DLD1 (cell line): ENCODE measurements around the gene LIF.

Experiments
- in situ Hi-C: cut with HindIII; loops from 2 replicates; pipeline ENCODE4 v1.10.0; 2017; ENCODE audit warnings: low sequenced_read_pairs

Gene LIF

GRCh38 chr22:30245985-30246813 is at the start of gene LIF:
Gene LIF (minus strand): TSS chr22:30246759. CDS start chr22:30246695, 64 bp downstream.
- in situ Hi-C loops: no loop called here

GRCh38 chr22:30296324-30296723 is 49.8 kb upstream of the LIF start:
- in situ Hi-C loops: no loop called here

- in situ Hi-C loops: no loop called here
These were observed 49.0 kb upstream of the LIF start for GRCh38 chr22:30295576-30295975.

DNA sequence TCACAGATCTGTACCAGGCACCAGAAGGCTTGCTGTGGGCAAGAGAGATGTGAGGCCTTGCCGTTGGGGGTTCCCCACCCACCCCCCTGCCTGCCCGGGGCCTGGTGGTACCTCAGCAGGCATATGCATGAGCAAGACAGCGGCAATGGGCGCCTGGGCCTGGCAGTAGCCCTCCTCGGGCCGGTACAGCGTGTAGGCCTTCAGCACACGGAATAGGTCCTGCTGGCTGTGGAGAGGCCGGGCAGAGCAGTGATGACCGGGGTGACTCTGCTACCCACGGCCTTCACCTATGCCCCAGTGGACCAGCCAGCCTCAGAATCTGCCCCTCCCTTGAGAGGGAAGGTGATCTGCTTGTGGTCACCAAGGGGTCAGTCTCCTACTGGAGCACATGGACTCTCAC is 48.3 kb upstream of the LIF start:
- in situ Hi-C loops: no loop called here

- in situ Hi-C loops: no loop called here
These were observed 47.5 kb upstream of the LIF start for GRCh38 chr22:30294066-30294465.

- in situ Hi-C loops: no loop called here
These were observed 46.5 kb upstream of the LIF start for GRCh38 chr22:30293026-30293425.

- in situ Hi-C loops: no loop called here
These were observed 45.8 kb upstream of the LIF start for GRCh38 chr22:30292069-30292970.

DNA sequence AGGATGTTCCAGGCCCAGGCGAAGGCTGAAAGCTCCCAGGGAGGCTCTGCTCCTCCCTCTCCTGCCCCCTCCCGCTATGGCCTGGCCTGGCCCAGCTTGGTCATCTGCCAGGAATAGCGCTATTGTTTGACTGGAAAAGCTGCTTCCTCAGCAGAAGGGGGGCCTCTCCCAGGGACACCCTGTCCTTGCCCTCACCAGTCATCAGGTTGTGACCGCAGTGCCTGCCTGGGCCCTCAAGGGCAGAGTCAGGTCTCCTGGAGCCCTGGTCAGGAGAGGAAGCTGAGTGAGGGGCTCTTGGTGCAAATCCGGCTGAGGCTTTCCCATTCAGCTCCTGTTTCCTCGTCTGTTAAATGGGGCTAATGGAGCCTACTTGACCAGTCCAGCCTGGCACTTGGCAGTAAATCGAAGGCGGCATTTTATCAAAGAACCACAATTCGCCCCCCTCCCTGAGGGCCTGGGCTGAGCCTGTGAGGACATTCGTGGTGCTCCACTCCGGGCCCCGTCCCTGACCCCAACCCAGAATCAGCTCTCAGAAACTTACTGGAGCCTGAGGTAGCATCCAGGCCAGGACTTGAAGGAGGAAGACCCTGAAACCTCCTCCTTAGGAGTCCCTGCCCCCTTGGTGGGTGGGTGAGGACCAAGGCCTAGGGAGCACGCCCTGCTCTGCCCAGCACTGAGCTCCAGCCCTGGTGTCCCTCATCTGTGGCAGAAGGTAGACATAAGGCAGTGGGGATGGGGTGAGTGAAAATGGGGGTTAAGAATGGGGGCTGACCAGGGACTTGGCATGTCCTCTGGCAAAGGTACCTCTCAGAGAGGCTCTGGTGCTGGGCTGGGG is 44.7 kb upstream of the LIF start:
- in situ Hi-C loops: no loop called here

GRCh38 chr22:30290342-30291057 is 43.9 kb upstream of the LIF start:
- in situ Hi-C loops: no loop called here

DNA sequence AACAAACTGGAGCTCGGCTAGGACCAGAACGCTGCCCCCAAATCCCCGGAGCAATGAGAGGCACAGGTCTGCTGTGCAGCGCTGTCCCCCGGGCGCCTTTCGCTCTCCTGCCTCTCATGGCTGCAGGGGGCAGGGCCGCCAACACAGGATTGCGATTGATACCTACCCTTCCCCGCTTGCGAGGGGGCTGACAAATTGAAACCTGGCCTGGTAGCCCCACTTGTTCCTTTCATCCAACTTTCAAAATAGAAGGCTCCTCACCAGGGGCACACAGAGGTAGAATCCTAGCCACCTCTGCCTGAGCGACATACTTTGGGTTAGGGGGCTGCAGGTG is 43.4 kb upstream of the LIF start:
- in situ Hi-C loops: loop anchor here (10.0 kb wide), 1 partner anchor 95 kb away; the partner anchor contains the start of gene RNF215

DNA sequence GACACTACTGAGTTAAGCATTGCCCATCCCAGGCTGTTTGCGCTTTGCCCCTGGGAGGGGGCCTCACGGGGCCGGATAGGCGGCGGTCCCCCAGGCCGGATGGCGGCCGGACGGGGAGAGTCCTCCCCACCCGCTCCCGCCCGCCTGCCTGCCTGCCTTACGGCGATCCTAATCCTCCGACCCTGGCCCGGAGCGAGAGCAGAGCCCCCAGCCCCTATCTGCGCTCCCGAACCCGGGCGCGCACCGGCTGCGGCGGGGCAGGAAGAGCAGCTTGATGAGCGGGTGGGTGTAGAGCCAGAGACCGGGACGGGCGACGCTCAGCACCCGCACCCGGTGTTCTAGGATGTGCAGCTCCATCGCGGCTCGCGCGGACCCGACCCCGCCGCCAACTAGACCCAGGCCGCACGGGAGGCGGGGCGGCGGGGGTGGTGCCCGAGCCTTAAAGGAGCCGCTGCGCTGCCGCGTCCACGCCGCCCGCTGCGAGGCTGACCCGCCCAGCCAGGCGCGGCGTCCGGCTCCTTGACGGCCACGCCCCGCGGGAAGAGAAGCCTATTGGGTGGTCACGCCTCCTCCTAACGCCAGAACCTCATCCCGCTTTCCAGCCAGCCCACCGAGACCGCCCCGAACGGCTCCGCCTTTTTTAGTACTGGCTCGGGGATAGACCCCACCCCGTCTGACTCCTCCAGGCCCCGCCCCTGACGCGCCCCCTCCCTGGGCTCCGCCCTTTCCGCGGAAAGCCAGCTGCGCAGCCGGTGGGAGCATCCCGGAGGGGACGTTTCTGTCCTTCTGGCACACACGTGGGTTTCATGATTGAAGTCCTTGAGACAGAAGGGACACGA is 42.8 kb upstream of the LIF start, which contains the start of gene CASTOR1:
CASTOR1 (minus strand) TSS at position 365 of the 839 bp plus-strand sequence; CDS start at position 357, 8 bp downstream.
- in situ Hi-C loops: loop anchor here (10.0 kb wide), 1 partner anchor 95 kb away; the partner anchor contains the start of gene RNF215

GRCh38 chr22:30288419-30289140 is 42.0 kb upstream of the LIF start:
- in situ Hi-C loops: loop anchor here (10.0 kb wide), 1 partner anchor 96 kb away; the partner anchor contains the start of gene RNF215

DNA sequence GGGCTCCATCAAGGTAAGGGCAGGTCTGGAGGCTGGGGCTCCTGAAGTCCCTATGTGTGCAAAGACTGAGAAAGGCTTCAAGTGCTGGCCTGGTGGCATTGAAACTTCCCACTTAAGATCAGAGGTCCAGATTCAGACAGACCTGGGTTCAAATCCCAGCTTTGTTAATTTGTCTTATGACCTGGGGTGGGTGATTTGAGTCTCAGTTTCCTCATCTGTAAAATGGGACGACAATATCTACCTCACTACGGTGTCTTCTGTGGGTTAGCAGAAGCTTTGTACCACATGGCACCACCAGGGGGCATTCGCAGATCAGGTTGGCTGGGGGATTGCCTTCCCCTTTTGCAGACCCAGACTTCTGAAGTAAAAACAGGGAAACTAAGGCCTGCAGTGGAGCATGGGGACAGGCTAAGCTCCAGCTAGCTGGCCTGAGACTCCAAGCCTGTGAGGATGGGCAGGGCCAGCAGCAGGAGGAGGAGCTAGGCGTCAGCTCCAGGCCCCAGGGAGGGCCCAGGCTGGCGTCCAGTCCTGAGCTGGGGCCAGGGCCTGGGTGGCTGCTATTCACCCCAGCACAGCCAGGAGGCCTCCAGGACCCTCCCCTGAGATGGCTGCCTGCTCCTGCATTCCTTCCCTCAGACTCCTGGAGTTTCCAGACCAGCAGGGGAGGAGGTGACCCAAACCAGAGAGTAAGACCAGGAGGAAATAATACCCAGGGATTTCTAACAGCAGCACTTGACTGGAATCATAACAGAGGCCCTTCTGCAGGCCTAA is 41.3 kb upstream of the LIF start:
- in situ Hi-C loops: loop anchor here (10.0 kb wide), 1 partner anchor 97 kb away; the partner anchor contains the start of gene RNF215

DNA sequence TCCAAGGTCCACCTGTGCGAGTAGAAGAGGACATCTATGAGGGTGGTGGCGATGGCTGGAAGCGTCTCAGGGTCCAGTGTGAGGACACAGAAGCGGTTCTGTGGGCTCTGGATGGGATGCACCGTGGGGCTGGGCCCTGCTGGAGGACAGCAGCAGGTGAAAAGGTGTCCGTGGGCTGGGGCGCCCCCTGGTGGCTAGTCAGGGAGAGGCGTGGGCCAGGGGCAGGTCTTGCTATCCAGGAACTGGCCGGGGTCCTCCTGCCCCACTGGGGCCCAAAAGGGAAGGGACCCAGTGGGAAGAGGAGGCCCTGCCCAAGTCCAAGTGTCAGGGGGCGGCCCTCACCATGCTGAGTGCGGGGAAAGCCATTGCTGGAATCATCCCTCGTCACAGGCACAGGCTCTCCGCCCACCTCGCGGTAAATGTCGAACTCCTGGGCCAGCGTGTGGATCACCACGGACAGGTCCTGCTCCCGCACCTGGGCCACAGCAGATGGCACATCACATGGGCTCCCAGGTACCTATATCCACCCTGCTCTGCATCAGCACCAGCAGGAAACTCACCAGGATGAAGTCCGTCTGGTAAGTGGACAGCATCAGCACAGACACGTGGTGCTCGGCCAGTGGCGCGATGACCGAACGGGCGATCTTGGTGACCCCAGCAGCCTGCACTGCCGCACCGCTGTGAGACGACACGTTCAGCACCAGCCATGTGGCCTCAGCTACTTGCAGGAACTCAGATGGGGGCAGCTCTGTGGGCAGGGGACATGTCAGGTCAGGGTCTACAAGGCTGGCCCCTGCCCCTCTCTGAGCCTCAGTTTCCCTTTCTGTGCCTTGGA is 40.5 kb upstream of the LIF start:
- in situ Hi-C loops: loop anchor here (10.0 kb wide), 1 partner anchor 98 kb away; the partner anchor contains the start of gene RNF215

DNA sequence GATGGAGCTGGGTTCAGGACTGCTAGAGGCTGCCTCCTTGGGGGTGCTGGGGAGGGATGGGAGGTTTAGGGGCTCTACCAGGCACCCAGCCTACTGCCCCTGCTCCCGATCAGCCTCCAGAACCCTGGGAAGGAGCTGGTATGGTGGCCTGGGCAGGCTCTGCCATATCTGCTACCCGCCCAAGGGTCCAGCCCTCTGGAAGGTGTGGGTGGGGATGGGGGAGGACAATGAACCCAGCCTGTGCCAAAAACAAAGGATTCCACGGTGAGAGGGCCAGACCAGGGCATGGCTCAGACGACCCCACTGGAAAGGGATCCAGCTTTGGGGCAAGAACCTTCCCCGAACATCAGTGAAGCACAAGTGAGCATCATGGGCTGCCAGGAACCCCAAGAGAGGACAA is 39.8 kb upstream of the LIF start:
- in situ Hi-C loops: loop anchor here (10.0 kb wide), 1 partner anchor 98 kb away; the partner anchor contains the start of gene RNF215

DNA sequence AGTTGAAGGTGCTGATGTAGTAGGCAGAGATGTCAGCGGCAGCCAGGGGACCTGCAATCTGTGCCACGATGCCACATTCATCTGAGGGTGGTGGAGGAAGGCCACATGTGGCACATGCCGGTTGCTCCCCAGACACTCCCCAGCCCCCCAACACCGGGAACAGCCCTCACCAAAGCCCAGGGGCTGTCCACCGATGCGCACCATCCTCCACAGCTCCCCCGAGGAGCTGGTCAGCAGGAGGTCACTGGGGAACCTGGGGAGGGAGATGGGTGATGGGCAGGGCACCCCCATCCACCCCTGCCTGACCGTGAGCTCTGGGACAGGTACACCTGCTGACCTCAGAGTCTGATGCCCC is 39.3 kb upstream of the LIF start:
- in situ Hi-C loops: loop anchor here (10.0 kb wide), 1 partner anchor 99 kb away; the partner anchor contains the start of gene RNF215
